MCF 10A (cell line): ENCODE measurements around the gene MAPK1. TPM values are rescaled to one million over a fixed set of nuclear protein-coding genes. Genes with fewer than 3 reads are reported as not detected.

Experiments
- BruUV-seq: library from RNA; stranded (reverse); fragments of 400-500 nt; replicated peaks from 2 replicates; lab custom pipeline; 2021; lab: Mats Ljungman, UMichigan
- CTCF ChIA-PET: fragments of 300-600 bp; sonication (Branson Sonifier 250); formaldehyde crosslinking; extraction: SDS; loops from one replicate; lab custom pipeline; 2021; ENCODE audit warnings: antibody characterized with exemption, inconsistent platforms; lab: Yijun Ruan, JAX
- POLR2A ChIA-PET: fragments of 300-600, 350-650 bp; sonication (Branson Sonifier 250); formaldehyde crosslinking; extraction: SDS; loops from one replicate; lab custom pipeline; 2020; ENCODE audit warnings: antibody characterized with exemption, inconsistent platforms; lab: Yijun Ruan, JAX
- DNase-seq: peaks from one replicate; pipeline ENCODE4 v3.0.0-alpha.2; 2018; ENCODE audit not compliant: unreplicated experiment
- H3K27ac Mint-ChIP-seq: one replicate; pipeline ENCODE4 v1.8.0; 2022; ENCODE audit warnings: mild to moderate bottlenecking, low read depth, mixed read lengths; ENCODE audit not compliant: unreplicated experiment
- H3K27me3 Mint-ChIP-seq: one replicate; pipeline ENCODE4 v1.8.0; 2022; ENCODE audit warnings: mixed read lengths; ENCODE audit not compliant: insufficient read depth, unreplicated experiment
- H3K36me3 Mint-ChIP-seq: one replicate; pipeline ENCODE4 v1.8.0; 2022; ENCODE audit warnings: mild to moderate bottlenecking, moderate library complexity, mixed read lengths; ENCODE audit not compliant: insufficient read depth, unreplicated experiment
- H3K4me1 Mint-ChIP-seq: one replicate; pipeline ENCODE4 v1.8.0; 2022; ENCODE audit warnings: mixed read lengths; ENCODE audit not compliant: insufficient read depth, unreplicated experiment
- H3K4me3 Mint-ChIP-seq: one replicate; pipeline ENCODE4 v1.8.0; 2022; ENCODE audit warnings: mild to moderate bottlenecking, moderate library complexity, mixed read lengths; ENCODE audit not compliant: unreplicated experiment
- H3K9me3 Mint-ChIP-seq: one replicate; pipeline ENCODE4 v1.8.0; 2022; ENCODE audit warnings: mixed read lengths; ENCODE audit not compliant: unreplicated experiment
- intact Hi-C: fragments of 100-400 bp; cut with micrococcal nuclease; formaldehyde crosslinking; loops from 2 replicates; pipeline ENCODE4 v1.14.1; 2022
- total RNA-seq: library from RNA; stranded (reverse); gene quantifications from 2 replicates; pipeline ENCODE4 v1.2.3, GENCODE V29; 2022
- TF ChIP-seq, protein P1 (sequence below): fragments of 200-600 bp; IDR thresholded peaks from one replicate; pipeline ENCODE4 v1.8.0; 2022; ENCODE audit warnings: antibody characterized with exemption, mild to moderate bottlenecking; ENCODE audit not compliant: unreplicated experiment

The MAPK1 gene
- total RNA-seq, 1 experiment from 2014 or later, result 123 TPM

DNA sequence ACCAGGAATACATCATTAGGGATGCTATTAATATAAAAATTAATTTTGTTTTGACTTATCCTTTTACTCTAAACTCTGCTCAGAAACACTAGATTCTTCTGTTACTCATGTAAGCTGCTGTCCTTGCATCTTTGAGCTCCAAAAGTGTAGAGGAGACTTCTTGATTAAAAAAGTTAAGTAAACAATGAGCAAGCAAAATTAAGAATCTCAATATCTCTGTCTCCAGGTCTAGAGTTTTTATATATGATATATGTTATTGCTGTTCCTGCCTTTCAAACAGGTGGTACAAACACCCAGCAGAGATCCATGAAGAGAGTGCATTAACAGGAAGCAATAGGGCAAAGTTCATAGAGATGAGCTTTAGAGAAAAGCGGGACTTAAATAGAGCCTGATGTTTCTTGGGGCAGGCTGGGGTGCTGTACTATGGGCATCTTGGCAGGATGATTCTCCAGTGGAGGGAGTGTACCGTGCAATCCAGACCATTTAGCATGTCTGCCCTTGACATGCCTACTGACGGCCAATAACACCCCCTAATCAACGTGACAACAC is 6.9 kb downstream of the MAPK1 start:
- intact Hi-C loops, result loop anchor here (5.0 kb wide), 1 partner anchor 43 kb away; no protein-coding TSS in a partner anchor
- H3K27me3 Mint-ChIP-seq, result no peaks in the 10 kb centered on the region
- no peaks in the 10 kb centered on the region for H3K9me3 Mint-ChIP-seq
- H3K27ac Mint-ChIP-seq, result no peak overlapping the region
- CTCF ChIA-PET, result no interaction called here
- no peak overlapping the region for H3K4me3 Mint-ChIP-seq
- POLR2A ChIA-PET, result interaction anchor here (0.6 to 1.3 kb wide), 4 partner anchors 8 to 121 kb away, joined by 3 read pairs; no protein-coding TSS in a partner anchor
- H3K4me1 Mint-ChIP-seq, result peaks cover 65% of the 10 kb centered on the region
- no peaks in the 10 kb centered on the region for H3K36me3 Mint-ChIP-seq
- no peak for DNase-seq
- BruUV-seq, result no TSS peak
- TF ChIP-seq, protein P1, sequence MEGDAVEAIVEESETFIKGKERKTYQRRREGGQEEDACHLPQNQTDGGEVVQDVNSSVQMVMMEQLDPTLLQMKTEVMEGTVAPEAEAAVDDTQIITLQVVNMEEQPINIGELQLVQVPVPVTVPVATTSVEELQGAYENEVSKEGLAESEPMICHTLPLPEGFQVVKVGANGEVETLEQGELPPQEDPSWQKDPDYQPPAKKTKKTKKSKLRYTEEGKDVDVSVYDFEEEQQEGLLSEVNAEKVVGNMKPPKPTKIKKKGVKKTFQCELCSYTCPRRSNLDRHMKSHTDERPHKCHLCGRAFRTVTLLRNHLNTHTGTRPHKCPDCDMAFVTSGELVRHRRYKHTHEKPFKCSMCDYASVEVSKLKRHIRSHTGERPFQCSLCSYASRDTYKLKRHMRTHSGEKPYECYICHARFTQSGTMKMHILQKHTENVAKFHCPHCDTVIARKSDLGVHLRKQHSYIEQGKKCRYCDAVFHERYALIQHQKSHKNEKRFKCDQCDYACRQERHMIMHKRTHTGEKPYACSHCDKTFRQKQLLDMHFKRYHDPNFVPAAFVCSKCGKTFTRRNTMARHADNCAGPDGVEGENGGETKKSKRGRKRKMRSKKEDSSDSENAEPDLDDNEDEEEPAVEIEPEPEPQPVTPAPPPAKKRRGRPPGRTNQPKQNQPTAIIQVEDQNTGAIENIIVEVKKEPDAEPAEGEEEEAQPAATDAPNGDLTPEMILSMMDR, result no peak

DNA sequence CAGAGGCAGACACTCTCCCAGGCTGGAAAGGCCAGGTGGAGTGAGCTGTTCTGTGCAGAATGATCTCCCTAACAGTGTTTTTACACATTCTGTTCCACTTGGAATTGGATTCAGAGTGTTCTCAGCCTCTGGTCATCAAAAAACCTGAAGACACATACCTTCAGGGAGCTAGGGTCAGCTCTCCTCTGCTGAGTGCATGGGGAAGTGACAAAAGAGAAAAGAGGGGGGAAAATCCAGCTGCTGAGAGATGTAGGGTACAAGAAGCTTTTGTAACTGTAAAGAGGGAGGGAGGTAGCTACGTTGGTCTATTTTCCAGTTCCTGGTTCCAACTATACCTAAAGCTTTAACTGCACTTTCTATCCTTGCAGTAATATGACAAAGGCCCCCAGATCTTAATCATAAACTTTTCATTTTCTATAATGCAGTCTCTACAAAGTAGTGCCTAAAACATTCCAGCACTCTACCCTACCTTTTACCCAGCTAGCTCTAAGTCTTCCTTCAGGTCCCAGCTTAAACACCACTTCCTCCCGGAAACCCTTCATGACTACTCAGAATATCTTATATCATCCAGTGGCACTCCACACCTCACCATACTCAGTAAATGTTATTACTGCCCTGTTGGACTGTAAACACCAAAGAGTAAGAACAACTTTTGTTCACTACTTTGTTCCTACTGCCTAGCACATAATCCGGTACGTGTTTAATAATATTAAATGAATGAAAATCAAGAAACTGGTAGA is 9.2 kb downstream of the MAPK1 start:
- no TSS peak for BruUV-seq
- POLR2A ChIA-PET, result no interaction called here
- no peaks in the 10 kb centered on the region for H3K9me3 Mint-ChIP-seq
- H3K36me3 Mint-ChIP-seq, result no peaks in the 10 kb centered on the region
- intact Hi-C loops, result no loop called here
- TF ChIP-seq, protein P1, result no peak
- no peak overlapping the region for H3K27ac Mint-ChIP-seq
- peaks cover 45% of the 10 kb centered on the region for H3K4me1 Mint-ChIP-seq
- CTCF ChIA-PET, result no interaction called here
- no peak overlapping the region for H3K4me3 Mint-ChIP-seq
- no peak for DNase-seq
- no peaks in the 10 kb centered on the region for H3K27me3 Mint-ChIP-seq

DNA sequence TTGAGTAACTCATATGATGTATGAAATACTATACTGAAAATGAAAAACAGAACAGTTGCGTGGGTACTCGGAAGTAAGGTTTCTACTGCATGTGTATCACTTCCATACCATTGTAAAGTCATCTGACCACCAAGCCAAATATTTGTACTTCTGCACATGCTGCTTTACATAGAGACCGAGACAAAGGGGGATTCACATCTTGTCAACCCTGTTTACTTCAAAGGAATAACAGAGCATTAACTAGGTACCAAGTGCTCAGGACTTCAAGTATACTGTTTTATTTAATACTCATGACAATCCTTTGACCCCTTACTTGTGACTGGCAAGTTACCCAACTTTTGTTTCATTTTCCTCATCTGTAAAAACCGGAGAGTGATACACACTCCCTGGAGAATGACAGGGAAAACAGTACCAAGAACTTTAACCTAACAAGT is 9.9 kb downstream of the MAPK1 start:
- BruUV-seq, result no TSS peak
- ChIA-PET CTCF (interaction anchor here (0.6 to 0.7 kb wide), 2 partner anchors 93 to 253 kb away, joined by 3 read pairs; no protein-coding TSS in a partner anchor), POLR2A (interaction anchor here (1.7 kb wide), 1 partner anchor 8 kb away, joined by 7 read pairs; no protein-coding TSS in a partner anchor)
- no peak overlapping the region for H3K27ac Mint-ChIP-seq
- TF ChIP-seq, protein P1, result no peak
- DNase-seq, result no peak
- no peaks in the 10 kb centered on the region for H3K9me3 Mint-ChIP-seq
- H3K4me1 Mint-ChIP-seq, result peaks cover 40% of the 10 kb centered on the region
- no peak overlapping the region for H3K4me3 Mint-ChIP-seq
- H3K27me3 Mint-ChIP-seq, result no peaks in the 10 kb centered on the region
- intact Hi-C loops, result no loop called here
- H3K36me3 Mint-ChIP-seq, result peaks cover 6% of the 10 kb centered on the region

DNA sequence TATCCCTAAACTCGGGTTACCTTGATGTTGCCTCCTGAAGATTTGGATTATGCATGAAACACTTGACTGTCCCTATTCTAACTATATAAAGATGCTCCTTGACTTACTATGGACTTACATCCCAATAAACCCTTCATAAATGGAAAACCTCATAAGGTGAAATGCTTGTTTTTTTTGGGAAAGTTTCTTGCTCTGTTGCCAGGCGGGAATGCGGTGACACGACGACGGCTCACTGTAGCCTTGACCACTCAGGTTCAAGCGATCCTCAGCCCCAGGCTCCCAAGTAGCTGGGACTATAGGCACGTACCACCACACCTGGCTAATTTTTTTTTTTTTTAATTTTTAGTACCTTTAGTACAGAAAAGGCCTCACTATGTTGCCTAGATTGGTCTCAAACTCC is 10.6 kb downstream of the MAPK1 start:
- H3K27me3 Mint-ChIP-seq, result no peaks in the 10 kb centered on the region
- H3K27ac Mint-ChIP-seq, result no peak overlapping the region
- TF ChIP-seq, protein P1, result no peak
- ChIA-PET CTCF (interaction anchor here (0.6 to 0.7 kb wide), 3 partner anchors 18 to 253 kb away, joined by 3 to 4 read pairs (median 3); no protein-coding TSS in a partner anchor), POLR2A (interaction anchor here (1.7 kb wide), 1 partner anchor 8 kb away, joined by 7 read pairs; no protein-coding TSS in a partner anchor)
- H3K4me1 Mint-ChIP-seq, result peaks cover 39% of the 10 kb centered on the region
- no TSS peak for BruUV-seq
- H3K36me3 Mint-ChIP-seq, result peaks cover 7% of the 10 kb centered on the region
- H3K4me3 Mint-ChIP-seq, result no peak overlapping the region
- no peak for DNase-seq
- intact Hi-C loops, result no loop called here
- H3K9me3 Mint-ChIP-seq, result no peaks in the 10 kb centered on the region
